ENCODE results near the gene ILF2.

GRCh38 chr1:153705484-153705883, 34.7 kb upstream of the ILF2 start:
- no peak for TF ChIP-seq EZH2 (IDR thresholded peaks at IDR 0.05; ENCODE audit: insufficient read depth, poor library complexity, severe bottlenecking)
- no peak for TF ChIP-seq EZH2phosphoT487 (IDR thresholded peaks at IDR 0.05; ENCODE audit: insufficient read depth, low read depth)

Measured in GM23248 (cell line).